ENCODE measurements around the gene ABTB1. TPM values are rescaled to one million over a fixed set of nuclear protein-coding genes. Genes with fewer than 3 reads are reported as not detected.

ABTB1 gene
- total and polyA plus RNA-seq, 9 of the 15 experiments (the other 6 are each of a cell fraction or from before 2014, with no cell fraction given): 0.04 to 2.3 (median 0.55) TPM; not detected in 1

DNA sequence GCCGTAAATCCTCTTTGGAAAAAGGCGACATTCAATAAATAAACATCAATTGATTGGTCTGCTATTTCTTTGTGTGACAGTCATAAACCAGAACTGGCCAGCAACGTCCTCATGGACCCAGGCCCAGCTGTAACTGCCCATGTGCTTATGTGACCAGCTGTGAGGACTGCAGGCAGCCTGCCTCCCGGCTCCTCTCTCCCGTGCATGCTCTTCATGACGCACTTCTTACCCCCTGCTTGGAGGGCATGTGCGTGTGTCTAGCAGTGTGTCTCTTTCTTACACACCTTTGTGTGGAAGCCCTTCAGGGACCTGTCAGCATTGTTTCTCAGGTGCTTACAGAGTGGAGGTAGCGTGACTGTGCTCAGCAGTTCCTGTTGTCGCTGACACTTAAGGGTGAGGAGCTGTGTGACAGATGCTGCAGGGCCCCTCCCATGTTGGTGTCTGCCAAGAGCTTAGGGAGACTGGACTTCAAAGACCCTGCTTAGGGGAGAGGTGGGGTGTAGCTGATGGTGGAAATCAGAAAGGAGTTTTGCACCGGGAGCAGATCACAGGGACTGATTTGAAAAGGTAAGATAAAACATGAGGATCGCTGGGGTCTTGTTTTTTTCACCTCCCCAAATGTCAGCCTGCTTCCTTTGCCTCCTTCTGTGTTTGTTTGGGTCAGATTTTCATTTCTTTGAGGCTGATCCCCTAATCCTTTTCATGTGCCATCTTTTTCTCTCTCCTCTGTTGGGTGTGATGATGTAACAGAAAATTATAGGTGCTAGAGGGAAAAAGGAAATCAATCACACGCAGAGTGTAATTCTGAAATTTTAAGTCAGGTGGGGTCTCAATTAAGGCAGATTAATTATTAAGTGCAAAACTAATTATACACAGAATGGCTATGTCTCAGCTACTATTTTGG is 41.7 kb upstream of the ABTB1 start:
- intact Hi-C loops (cut with micrococcal nuclease): no loop called here
- no TSS peak for BruUV-seq (replicated peaks)
- no peak overlapping the region for H3K27ac ChIP-seq (ENCODE audit: extremely low read depth, low read depth, low read length)
- peaks cover 4% of the 10 kb centered on the region; the same call in 1 of the 2 replicates for H4K20me1 ChIP-seq (replicated peaks; ENCODE audit: control insufficient read depth, insufficient read depth, low read length)
- no peak for DNase-seq (ENCODE audit: extremely low read depth in 1 of 4, low spot score in 3 of 4)
- peaks cover 14% of the 10 kb centered on the region in 2 experiments; a peak in 4 of 5 replicates for H3K4me1 ChIP-seq (replicated peaks in 1 of 2; ENCODE audit: control insufficient read depth in 2 of 2, insufficient read depth in 2 of 2, low read length in 2 of 2)
- peak overlapping the region in 1 of 2 experiments; percentile 24; a peak in 1 of 4 replicates for H3K9ac ChIP-seq (ENCODE audit: insufficient read depth in 1 of 2, low read depth in 2 of 2, low read length in 2 of 2)
- 60% methylated on average over 12 of the region's 12 CpGs for WGBS (ENCODE audit: insufficient coverage, low coverage, missing lambda C conversion rate)
- H3K36me3 ChIP-seq (ENCODE audit: control insufficient read depth, insufficient read depth, low read length): no peaks in the 10 kb centered on the region; the same call in 2 of the 3 replicates
- POLR2A ChIA-PET: interaction anchor here (0.9 kb wide), 1 partner anchor 31 kb away, joined by 3 read pairs; no protein-coding TSS in a partner anchor
- peaks cover 4% of the 10 kb centered on the region for H3K9me1 ChIP-seq (ENCODE audit: control insufficient read depth, insufficient read depth, low read length)
- H3K4me2 ChIP-seq (ENCODE audit: insufficient read depth, low read length): no peak overlapping the region
- CTCF ChIA-PET (ENCODE audit: low intra/inter-chr PET ratio): no interaction called here
- no peak for FAIRE-seq
- no peaks in the 10 kb centered on the region for H3K27me3 ChIP-seq (ENCODE audit: control insufficient read depth in 2 of 2, insufficient read depth in 2 of 2, low read length in 2 of 2)
- H2AFZ ChIP-seq (ENCODE audit: low read depth, low read length): no peak overlapping the region
- ATAC-seq: no peak
- no peaks in the 10 kb centered on the region for H3K9me3 ChIP-seq (replicated peaks; ENCODE audit: control insufficient read depth, insufficient read depth, low read depth, low read length)
- TF ChIP-seq MCM5 (IDR thresholded peaks at IDR 0.05; ENCODE audit: low read depth) (no peak), CTBP1 (IDR thresholded peaks at IDR 0.05; ENCODE audit: borderline replicate concordance) (no peak), HEY1 (CRISPR knock-in tag; IDR thresholded peaks at IDR 0.05; ENCODE audit: borderline replicate concordance) (no peak), GATA2 (CRISPR knock-in tag; IDR thresholded peaks at IDR 0.05) (no peak), BCOR (IDR thresholded peaks at IDR 0.05) (no peak), ZNF79 (CRISPR knock-in tag; IDR thresholded peaks at IDR 0.05; ENCODE audit: low read depth) (no peak)
- TF ChIP-seq, protein P1, sequence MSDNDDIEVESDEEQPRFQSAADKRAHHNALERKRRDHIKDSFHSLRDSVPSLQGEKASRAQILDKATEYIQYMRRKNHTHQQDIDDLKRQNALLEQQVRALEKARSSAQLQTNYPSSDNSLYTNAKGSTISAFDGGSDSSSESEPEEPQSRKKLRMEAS (CRISPR knock-in tag; IDR thresholded peaks at IDR 0.05): 0 out of 2 replicates have a peak, but pooled peaks have one; percentile 22
- TF ChIP-seq, protein P2, sequence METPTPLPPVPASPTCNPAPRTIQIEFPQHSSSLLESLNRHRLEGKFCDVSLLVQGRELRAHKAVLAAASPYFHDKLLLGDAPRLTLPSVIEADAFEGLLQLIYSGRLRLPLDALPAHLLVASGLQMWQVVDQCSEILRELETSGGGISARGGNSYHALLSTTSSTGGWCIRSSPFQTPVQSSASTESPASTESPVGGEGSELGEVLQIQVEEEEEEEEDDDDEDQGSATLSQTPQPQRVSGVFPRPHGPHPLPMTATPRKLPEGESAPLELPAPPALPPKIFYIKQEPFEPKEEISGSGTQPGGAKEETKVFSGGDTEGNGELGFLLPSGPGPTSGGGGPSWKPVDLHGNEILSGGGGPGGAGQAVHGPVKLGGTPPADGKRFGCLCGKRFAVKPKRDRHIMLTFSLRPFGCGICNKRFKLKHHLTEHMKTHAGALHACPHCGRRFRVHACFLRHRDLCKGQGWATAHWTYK (CRISPR knock-in tag; IDR thresholded peaks at IDR 0.05): no peak
- in situ Hi-C loops (cut with MboI): no loop called here
- H3K4me3 ChIP-seq: no peak overlapping the region
- peaks cover 29% of the 10 kb centered on the region for H3K79me2 ChIP-seq (ENCODE audit: control insufficient read depth, insufficient read depth, low read length)

Data from K562 (cell line).